HG03280 (cell line): Measurements from ENCODE around the gene HGF.
"Not testable (repeated sequence)": the region's sequence is repeated elsewhere in the genome, so short reads cannot be mapped to it uniquely, and the experiment has no call there.

Experiments
- ATAC-seq: cut with Tn5 transposase; IDR thresholded peaks from one replicate; pipeline ENCODE4 v1.9.1; 2021; ENCODE audit warnings: mild to moderate bottlenecking, moderate library complexity; ENCODE audit not compliant: unreplicated experiment

The HGF gene

DNA sequence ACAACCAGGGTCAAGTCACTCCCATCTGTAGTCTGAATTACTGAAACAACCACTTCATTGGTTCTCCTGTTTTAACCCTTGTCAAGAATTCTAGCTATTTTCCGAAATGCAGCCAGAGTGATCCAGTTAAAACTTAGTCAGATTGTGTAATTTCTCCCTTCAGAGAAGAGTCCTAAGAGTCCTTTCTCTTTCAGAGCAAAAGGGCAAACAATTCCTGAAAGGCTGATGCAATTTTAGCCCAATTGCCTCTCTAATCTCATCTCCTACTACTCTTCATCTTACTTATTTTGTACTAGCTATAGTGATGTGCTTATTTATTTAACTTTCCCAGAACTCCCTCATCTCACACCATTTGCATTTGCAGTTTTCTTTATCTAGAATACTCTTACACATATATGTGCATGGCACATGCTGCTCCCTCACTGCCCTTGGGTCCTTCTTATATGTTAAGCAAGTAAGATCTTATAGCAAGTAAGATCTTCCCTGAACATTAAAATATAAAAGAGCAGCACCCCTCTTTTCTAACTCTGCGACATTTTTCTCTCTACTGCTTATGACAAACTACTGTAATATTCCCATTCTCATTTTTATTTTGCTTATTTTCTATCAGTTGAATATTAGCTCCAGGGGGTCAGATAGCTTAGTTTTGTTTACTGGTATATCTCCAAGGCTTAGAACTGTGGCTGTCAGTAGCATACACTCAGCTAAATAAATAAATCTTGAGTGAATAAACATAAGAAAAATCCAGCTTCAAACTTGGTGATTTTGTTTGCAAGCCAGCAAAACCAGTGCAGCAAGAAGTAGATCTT is 44.6 kb downstream of the HGF start:
- ATAC-seq = no peak

DNA sequence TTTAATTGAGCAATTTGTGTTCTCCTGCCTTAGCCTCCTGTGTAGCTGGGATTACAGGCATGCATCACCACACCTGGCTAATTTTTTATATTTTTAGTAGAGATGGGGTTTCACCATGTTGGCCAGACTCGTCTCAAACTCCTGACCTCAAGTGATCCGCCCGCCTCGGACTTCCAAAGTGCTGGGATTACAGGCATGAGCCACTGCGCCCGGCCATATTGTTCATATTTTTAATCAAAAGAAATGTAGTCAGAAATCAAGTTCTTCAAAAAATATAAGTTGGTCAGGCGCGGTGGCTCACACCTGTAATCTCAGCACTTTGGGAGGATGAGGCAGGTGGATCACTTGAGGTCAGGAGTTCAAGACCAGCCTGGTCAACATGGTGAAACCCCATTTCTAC is 47.6 kb downstream of the HGF start:
- not testable (repeated sequence) for ATAC-seq

DNA sequence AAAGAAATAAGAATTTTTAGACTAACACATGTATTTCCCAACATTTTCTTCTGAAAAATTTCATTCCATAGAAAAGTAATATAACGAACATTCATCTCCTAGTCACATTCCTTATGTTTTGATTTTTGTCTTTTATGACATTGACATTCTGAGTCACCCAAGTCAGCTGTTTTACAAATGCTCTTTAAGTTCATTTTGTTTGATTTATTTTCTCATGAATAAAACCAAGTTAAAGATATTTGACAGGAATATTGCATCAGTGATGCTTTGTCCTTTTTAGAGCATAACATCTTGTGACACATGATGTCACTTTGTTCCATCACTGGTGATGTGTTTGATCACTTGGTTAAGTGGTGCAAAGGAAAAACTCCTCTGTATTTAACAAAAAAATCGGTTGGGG is 48.4 kb downstream of the HGF start:
- no peak for ATAC-seq

DNA sequence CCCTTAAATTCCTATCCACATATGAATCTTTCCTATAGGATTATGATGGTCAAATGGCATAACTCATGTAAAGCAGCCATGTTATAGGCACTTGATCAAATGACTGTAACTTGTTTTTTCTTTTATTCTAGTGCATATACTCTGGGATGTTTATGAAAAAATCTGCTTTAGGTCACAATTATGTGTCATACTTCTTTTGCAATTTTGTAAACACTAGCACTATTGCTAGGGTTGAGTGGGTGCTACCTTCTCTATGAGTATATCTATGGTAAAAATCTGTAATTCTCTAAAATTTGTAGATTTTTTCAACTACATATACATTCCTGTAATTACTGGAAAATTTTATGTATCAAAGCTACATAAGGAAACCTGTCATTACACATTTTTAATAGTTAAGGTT is 50.0 kb downstream of the HGF start:
- ATAC-seq = no peak

DNA sequence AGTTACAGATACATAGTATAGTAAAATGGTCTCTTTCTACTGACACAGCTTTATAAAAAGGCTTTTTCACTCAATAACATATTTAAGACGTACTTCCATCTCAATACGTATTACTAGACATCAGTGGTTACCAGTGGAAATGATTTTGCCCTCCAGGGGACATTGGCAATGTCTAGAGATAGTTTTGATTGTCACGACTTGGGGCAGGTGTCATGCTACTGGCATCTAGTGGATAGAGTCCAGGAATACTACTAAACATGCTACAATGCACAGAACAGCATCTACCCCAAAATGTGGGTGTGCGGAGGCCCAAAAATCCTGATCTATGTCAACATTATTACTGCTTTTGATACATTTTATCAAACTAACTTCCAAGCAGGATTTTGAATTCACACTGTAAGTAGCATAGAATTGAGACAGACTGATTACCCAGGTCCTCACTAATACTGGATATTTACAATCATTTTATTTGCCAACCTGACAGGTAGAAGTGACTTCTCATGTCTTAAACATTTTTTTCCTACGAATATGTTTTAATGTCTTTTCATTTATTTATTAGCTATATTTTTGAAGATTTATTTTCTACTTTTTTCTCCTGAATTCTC is 53.8 kb downstream of the HGF start:
- ATAC-seq = no peak

DNA sequence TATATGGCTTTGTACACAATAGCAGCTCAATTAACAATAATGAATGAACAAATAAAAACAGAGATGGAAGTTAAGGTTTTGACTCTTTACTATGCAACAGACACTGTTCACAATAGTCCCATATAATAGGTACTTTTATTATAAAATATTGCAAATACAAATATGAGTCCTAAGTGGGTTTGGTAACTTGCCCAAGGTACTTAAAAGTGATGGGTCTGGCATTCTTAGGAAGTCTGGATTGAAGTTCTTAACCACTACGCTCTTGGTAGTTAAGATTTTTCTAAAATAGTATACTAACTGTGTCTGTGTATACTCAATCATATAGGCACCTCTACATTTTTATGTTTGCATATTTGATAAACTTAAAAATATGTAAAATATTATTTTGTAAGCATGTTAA is 55.5 kb downstream of the HGF start:
- ATAC-seq = no peak

DNA sequence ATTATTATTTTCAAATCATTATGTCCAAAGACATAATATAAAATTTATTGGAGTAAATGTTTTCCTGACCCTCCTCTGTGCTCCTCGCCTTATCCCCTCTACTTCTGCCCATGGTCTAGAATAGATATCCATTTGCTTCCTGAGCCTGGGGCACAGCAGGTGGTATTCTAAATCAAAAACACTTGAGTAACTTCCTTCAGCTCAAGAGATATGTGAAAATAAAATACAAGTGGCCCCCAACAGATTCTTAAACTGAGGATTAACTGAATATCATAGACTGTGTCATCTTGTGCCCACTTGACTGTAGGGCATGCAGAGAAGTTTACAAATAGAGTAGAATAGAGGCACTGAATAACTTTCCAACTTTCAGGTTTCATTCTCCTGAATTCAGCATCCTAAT is 59.1 kb downstream of the HGF start:
- no peak for ATAC-seq

DNA sequence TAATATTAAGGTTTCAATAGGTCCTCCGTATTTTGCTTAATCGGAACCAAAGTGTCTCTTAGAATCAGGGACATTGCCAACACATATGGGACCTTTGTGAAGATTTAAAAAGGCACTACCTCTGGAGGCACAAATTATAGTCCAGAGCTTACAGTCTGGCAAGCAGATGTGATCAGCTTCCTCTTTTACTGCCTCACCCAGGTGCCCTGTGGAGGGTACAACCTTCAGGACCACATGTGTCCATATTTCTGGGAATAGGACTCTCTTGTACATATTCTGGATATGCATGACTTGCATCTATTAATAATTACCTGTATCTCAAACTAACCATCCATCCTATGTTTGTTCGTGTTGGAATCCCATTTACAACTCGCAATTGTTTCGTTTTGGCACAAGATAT is 60.0 kb downstream of the HGF start:
- no peak for ATAC-seq

DNA sequence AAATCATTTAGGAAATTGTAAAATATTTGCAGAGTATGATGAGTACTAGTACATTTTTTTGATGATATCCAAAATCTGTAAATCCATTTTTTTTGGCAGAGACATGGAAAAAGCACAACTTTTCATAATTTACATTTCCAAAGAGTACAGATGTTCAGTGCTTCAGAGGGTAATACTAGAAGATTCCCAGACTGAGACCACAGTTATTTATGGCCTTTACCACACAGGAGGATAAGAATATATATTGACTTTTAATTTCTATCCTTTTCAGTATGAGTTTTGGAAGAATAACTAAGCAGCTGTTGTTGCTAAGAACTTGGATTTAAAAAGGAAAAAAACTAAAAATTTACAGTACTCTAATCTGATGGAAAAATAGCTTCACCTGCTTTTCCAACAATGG is 61.9 kb downstream of the HGF start:
- ATAC-seq = no peak

DNA sequence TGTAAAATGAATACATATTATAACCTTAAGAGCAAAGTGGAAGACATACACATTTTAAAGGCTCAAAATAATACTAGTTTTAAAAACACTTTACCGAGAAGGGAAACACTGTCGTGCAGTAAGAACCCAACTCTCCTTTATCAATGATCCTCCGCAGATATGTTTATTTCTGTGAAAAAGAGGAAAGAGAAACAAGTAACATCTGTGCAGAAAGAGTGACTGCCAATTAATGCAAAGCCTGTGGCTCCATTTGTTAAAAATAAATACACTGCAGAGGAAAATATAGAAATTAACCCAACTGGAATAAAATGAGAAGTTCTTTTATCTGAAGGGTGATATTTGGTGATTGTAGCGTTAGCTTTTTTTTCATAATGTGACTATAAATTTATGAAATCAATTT is 62.7 kb downstream of the HGF start:
- no peak for ATAC-seq

DNA sequence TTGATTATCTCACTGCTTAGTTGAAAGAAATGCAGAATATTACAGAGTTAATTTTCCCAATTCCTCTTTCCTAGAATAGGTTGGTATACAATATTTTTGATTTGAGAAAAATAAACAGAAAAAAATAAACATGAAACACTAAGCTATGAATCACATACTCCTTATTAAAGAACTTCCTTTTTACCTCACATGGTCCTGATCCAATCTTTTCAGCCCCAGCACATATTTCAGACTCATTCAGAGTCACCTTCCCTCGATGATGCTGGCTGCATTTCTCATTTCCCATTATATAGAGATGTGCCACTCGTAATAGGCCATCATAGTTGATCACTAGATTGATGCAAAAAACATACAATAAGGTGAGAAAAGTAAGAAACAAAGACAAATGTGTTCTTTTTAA is 64.6 kb downstream of the HGF start:
- ATAC-seq = no peak

DNA sequence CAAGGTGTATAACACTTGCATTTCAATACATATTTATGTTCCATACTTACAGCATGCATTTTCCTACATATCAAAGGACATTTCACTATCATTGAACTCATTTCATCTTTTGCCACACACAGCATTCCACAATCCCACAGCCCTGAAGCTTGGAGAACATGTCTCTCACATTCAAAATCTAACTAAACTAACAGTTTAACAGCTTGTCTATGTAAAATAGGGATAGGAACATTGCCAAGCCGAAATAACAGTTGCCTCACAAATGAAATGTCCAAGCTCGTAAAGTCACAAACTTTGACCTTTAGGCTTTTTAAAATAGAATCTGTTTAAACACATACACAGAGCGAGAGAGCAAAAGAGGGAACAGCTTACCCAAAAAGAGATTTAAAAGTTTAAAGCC is 65.3 kb downstream of the HGF start:
- no peak for ATAC-seq

DNA sequence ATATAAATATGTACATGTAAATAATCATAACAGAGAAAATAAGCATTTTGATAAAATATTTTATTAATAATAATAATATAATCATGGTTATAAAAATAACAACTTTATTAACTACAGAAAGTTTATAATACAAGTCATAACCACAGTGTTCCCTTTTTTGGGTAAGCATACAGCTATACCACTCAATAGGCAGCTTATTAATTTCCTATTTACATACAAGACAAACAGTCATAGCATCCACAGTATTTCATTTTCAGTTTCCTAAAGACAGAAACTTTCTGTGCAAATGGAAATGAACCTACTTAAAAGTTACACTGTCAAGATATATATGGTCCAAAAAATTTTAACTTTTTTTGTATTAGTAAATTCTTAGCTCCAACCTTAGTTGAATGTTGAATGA is 70.9 kb downstream of the HGF start:
- no peak for ATAC-seq

DNA sequence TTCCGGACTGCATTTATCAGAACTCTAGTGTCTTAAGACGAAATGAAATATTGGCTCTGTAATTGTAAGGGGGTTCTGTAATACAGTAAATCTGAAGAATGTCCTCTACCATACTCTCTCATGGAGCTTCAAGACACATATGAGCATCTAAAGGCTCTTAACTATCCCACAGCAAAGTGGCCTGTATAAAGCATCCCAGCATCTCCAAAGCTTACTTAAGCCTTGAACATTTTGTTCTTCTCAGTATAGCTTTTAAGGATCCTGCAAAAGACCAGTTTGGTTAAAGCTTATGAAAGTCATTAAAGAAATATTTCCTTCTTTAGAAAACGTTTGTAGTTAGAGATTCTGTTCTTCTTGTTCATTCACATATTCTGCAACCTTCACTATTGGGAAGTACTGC is 75.1 kb downstream of the HGF start:
- ATAC-seq = no peak

DNA sequence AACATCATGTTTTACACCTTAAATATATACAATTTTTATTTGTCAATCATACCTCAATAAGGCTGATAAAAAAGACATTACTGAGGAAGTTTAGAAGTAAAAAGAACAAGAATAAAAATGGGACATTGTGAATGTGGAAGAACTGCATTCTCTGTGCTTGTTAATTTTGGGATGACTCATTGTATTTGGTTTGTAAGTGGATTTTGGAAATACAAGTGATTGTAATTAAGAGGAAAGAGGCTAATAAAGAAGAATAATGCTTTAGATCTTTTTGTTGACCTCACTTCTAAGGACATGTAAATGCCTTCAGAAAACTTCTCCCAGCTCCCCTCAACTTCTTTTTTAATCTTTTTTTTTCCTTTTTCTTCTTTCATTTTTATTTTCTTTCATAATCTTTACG is 76.0 kb downstream of the HGF start:
- ATAC-seq = no peak

DNA sequence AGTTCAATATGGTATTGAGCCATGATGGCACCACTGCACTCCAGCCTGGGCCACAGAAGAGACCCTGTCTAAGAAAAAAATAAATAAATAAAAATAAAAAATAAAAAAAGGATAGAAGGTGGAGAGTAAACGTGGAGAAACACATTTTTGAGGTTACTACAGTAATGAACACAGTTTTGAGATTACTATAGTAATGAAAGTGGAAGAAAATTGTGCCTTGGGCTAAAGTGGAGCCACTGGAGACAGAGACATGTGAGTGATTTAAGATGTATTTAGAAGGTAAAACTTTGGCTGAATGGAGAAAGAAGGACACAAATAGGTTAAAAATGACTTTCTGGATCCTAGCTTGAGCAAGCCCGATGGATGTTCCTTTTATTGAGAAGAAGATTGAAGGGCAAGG is 76.8 kb downstream of the HGF start:
- no peak for ATAC-seq

DNA sequence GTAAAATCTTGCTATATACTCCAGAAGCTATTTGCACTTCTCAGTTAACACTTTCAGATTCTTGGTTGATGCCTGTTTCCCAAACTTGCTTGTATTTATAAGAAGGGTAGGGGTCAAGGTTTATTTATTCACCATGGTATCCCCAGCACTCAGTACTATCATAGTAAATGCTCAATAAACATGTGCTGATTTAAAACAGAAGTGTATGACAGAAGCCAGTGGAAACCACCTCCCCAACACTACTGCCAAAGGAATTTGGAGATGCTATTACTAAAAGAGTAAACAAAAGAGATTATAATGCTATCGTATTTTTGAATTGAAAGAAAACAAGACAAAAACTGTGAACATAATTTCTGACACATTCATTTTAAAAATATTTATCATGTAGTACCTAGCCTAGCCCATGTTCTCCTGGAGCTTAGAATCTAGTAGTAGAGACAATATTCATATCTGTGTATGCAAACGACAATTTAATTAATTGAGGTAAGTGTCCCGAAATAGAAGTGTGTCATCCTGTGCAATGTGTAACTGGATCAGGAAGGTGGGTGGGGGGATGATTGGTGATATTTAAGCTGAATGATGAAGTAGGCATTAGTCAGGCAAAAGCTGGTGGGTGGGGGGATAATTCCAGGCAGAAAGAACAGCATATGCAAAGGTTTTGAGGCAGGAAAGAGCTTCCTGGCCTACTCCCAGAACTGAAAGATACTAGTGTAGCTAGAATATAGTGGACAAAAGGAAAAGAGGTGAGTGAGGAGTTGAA is 77.5 kb downstream of the HGF start:
- no peak for ATAC-seq

DNA sequence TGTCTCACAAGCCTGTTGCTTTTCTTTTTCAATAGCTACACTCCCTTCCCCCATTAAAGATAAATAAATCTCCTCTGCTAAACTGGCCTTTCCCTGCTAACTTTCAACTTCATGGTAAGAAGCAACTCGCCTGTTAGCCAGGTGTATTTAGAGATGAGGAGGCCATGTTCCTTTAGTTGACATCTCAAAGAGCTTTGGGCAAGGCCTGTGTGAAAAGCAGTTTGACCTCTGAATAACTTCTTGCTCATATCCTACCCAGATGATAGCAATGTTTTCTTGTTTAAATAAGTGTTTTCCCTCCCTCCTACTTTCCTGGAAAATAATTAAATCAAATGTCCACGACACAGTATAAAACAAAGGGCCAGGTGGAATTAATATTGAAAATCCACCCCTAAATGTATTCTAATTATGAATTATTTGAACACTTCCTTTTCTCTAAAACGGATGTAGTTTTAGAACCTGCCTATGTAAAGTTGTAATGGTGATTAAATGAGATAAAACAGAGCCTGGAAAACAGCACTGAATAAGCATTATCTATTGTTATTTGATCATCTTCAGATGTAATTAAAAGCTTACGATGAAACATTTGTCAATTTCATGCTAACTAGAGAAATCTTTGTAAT is 78.5 kb downstream of the HGF start:
- ATAC-seq = no peak

DNA sequence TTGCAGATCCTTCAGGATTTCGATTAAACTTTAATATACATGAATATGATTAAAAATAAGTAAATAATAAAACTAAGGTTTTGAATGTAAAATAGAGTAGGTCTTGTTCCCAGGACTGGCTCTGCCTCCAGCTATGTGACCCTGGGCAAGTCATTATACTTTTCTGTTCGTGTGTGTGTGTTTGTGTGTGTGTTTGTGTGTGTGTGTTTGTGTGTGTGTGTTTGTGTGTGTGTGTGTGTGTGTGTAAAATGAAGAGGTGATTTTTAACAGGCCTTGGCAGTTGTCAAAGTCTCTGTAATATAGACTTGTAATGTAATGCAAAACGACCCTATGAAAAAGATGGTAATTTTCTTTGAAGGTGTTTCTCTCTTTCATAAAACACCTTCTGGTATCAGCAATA is 79.2 kb downstream of the HGF start:
- no peak for ATAC-seq

DNA sequence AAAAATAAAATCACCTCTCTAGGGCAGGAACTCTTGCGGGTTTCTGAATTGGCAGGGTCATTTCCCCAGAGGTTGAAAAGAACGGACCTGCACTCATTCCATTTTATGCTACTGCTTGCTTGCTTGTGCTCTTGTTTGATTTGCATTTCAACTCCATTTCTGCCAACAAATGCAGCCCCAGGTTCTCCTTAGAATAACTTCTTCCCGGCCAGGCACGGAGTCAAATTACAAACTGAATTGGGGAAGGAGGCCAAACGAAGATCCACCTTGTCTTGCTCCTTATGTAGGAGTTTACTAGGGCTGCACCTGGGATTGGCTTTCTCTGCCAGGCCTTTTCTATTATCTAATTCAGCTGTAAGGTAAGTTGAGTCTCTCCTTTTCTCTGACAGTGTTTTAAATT is 79.6 kb downstream of the HGF start:
- ATAC-seq = no peak

DNA sequence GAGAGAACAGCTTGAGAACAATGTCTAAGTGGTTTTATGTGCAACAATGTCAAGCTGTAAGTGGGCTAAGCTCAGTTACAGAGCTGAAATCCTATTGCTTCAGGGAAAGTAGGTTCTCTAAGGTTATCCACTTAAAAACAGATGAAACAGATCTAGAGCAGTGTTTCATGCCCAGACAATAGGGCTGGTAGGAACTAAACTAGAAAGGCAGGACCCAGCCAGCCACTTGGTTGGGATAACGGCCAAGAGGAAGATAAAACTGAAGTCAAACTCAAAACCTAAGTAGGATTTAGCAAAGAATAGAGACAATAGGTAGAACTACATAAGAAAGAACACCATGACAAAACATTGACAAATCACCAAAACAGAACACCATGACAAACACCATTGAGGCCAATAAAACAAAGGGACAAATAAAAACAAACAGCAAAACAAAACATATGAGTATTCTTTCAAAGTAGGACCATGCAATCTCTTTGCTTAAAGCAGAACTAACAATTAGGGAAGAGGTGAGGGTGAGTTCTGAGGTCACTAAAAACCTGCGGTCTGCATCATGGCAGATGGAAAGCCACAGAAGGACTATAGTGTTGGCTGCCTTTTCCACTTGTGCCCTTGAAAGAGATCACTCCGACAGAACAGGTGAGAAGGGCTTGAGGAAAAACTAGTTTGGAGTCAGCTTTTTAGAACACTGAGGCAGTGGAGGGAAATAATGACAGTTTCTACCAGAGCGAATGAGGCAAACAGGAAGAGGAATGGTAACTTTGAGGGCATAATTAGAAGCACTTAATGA is 81.0 kb downstream of the HGF start:
- no peak for ATAC-seq
